ENCODE measurements around the gene CALCB. TPM values are rescaled to one million over a fixed set of nuclear protein-coding genes. Genes with fewer than 3 reads are reported as not detected.

The CALCB gene
- total and polyA plus RNA-seq, 10 of the 15 experiments (the other 5 are each of a cell fraction or from before 2014, with no cell fraction given) = 0.09 to 0.28 (median 0.12) TPM; not detected in 3

DNA sequence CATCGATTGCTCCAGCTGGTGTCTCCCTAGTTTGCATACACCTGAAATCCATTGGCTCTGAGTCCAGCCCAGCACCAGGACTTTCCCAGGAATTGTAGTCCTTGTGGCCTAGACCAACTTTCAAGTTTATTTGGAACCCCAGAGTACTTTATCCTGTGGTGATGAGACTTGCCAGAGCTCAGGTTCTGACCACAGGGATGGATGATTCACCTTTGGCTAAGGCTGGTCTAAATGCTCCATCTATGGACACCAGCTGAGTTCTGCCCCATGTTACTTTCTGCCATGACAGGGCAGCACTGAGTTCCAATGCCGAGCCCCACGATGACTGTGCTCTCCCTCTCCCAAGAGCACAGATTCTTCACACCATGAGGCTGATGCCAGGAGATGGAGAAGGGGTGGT is 24.0 kb downstream of the CALCB start:
- H3K4me2 ChIP-seq (ENCODE audit: control insufficient read depth, insufficient read depth) = no peak overlapping the region
- ChIA-PET RAD21 (ENCODE audit: unreplicated experiment) (no interaction called here), SMC1A (ENCODE audit: uncharacterized antibody, unreplicated experiment) (no interaction called here), CTCF (no interaction called here), POLR2A (no interaction called here)
- no peak overlapping the region for H3K27ac ChIP-seq (ENCODE audit: control insufficient read depth, insufficient read depth)
- no peaks in the 10 kb centered on the region for H3K79me2 ChIP-seq (ENCODE audit: control insufficient read depth, insufficient read depth, low read length)
- 2% methylated on average over 3 of the region's 3 CpGs for WGBS (ENCODE audit: insufficient coverage, insufficient replicate concordance, low lambda C conversion rate, missing lambda C conversion rate)
- no peak overlapping the region for H3K9ac ChIP-seq (ENCODE audit: control insufficient read depth, insufficient read depth, low read length)
- no peaks in the 10 kb centered on the region for H3K9me3 ChIP-seq (replicated peaks; ENCODE audit: control insufficient read depth, insufficient read depth, low read length)
- no peak for ATAC-seq
- in situ Hi-C loops (cut with MboI) = no loop called here
- intact Hi-C loops (cut with micrococcal nuclease; ENCODE audit: unreplicated experiment) = no loop called here
- no peaks in the 10 kb centered on the region for H3K27me3 ChIP-seq (replicated peaks in 1 of 2; ENCODE audit: control insufficient read depth in 2 of 2, insufficient read depth in 2 of 2, low read length in 1 of 2)
- no peaks in the 10 kb centered on the region for H3K4me1 ChIP-seq (ENCODE audit: control insufficient read depth, insufficient read depth, low read length)
- no peaks in the 10 kb centered on the region for H3K36me3 ChIP-seq (ENCODE audit: control insufficient read depth in 2 of 2, insufficient read depth in 2 of 2, low read length in 1 of 2)
- DNase-seq (ENCODE audit: low read depth, low spot score) = no peak
- no peak for TF ChIP-seq E2F8 (IDR thresholded peaks at IDR 0.05; ENCODE audit: low read depth, partially characterized antibody)
- H3K4me3 ChIP-seq = no peak overlapping the region
- no peak for FAIRE-seq
- no TSS peak for BruUV-seq (replicated peaks)
- no peaks in the 10 kb centered on the region for H4K20me1 ChIP-seq (ENCODE audit: control insufficient read depth, insufficient read depth)
- no peak overlapping the region for H2AFZ ChIP-seq (ENCODE audit: control insufficient read depth, low read depth, low read length)

GRCh38 chr11:15099267-15099666 is 25.9 kb downstream of the CALCB start:
- in situ Hi-C loops (cut with MboI) (no loop called here), intact Hi-C loops (cut with micrococcal nuclease; ENCODE audit: unreplicated experiment) (no loop called here)
- H3K27me3 ChIP-seq (replicated peaks in 1 of 2; ENCODE audit: control insufficient read depth in 2 of 2, insufficient read depth in 2 of 2, low read length in 1 of 2) = no peaks in the 10 kb centered on the region
- SMC1A ChIA-PET (ENCODE audit: uncharacterized antibody, unreplicated experiment) = interaction anchor here (1.2 to 4.1 kb wide), 9 partner anchors 8 to 112 kb away, joined by 4 to 22 read pairs (median 8); no protein-coding TSS in a partner anchor
- H3K4me2 ChIP-seq (ENCODE audit: control insufficient read depth, insufficient read depth) = no peak overlapping the region
- BruUV-seq (replicated peaks) = no TSS peak
- no peak overlapping the region for H2AFZ ChIP-seq (ENCODE audit: control insufficient read depth, low read depth, low read length)
- CTCF ChIA-PET = interaction anchor here (0.7 to 9.6 kb wide), 15 partner anchors 8 to 1081 kb away, joined by 3 to 102 read pairs (median 8); no protein-coding TSS in a partner anchor
- H4K20me1 ChIP-seq (ENCODE audit: control insufficient read depth, insufficient read depth) = no peaks in the 10 kb centered on the region
- H3K36me3 ChIP-seq (ENCODE audit: control insufficient read depth in 2 of 2, insufficient read depth in 2 of 2, low read length in 1 of 2) = no peaks in the 10 kb centered on the region
- RAD21 ChIA-PET (ENCODE audit: unreplicated experiment) = interaction anchor here (1.4 to 2.5 kb wide), 3 partner anchors 8 to 109 kb away, joined by 3 to 17 read pairs (median 14); no protein-coding TSS in a partner anchor
- ATAC-seq (no peak), FAIRE-seq (no peak), DNase-seq (ENCODE audit: low read depth, low spot score) (no peak)
- no peaks in the 10 kb centered on the region for H3K9me3 ChIP-seq (replicated peaks; ENCODE audit: control insufficient read depth, insufficient read depth, low read length)
- no peak overlapping the region for H3K4me3 ChIP-seq
- no peak overlapping the region for H3K27ac ChIP-seq (ENCODE audit: control insufficient read depth, insufficient read depth)
- no peaks in the 10 kb centered on the region for H3K4me1 ChIP-seq (ENCODE audit: control insufficient read depth, insufficient read depth, low read length)
- H3K79me2 ChIP-seq (ENCODE audit: control insufficient read depth, insufficient read depth, low read length) = no peaks in the 10 kb centered on the region
- POLR2A ChIA-PET = no interaction called here
- no peak overlapping the region for H3K9ac ChIP-seq (ENCODE audit: control insufficient read depth, insufficient read depth, low read length)
- TF ChIP-seq, protein P1, sequence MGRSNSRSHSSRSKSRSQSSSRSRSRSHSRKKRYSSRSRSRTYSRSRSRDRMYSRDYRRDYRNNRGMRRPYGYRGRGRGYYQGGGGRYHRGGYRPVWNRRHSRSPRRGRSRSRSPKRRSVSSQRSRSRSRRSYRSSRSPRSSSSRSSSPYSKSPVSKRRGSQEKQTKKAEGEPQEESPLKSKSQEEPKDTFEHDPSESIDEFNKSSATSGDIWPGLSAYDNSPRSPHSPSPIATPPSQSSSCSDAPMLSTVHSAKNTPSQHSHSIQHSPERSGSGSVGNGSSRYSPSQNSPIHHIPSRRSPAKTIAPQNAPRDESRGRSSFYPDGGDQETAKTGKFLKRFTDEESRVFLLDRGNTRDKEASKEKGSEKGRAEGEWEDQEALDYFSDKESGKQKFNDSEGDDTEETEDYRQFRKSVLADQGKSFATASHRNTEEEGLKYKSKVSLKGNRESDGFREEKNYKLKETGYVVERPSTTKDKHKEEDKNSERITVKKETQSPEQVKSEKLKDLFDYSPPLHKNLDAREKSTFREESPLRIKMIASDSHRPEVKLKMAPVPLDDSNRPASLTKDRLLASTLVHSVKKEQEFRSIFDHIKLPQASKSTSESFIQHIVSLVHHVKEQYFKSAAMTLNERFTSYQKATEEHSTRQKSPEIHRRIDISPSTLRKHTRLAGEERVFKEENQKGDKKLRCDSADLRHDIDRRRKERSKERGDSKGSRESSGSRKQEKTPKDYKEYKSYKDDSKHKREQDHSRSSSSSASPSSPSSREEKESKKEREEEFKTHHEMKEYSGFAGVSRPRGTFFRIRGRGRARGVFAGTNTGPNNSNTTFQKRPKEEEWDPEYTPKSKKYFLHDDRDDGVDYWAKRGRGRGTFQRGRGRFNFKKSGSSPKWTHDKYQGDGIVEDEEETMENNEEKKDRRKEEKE (IDR thresholded peaks at IDR 0.05) = no peak
- TF ChIP-seq BCL3 (IDR thresholded peaks at IDR 0.05; ENCODE audit: borderline replicate concordance, insufficient read depth, low read depth, low read length, poor library complexity, severe bottlenecking) = no peak
- TF ChIP-seq RFX5 (IDR thresholded peaks at IDR 0.05; ENCODE audit: low read depth, low read length) = no peak
- TF ChIP-seq HDAC2 (IDR thresholded peaks at IDR 0.05) = no peak
- no peak for TF ChIP-seq BCL11A (IDR thresholded peaks at IDR 0.05; ENCODE audit: low read depth, low read length)
- TF ChIP-seq MEF2A (IDR thresholded peaks at IDR 0.05; ENCODE audit: insufficient read depth, low read depth, low read length) = no peak
- TF ChIP-seq MTA3 (IDR thresholded peaks at IDR 0.05; ENCODE audit: borderline replicate concordance, low read length) = no peak
- no peak for TF ChIP-seq RBBP5 (conservative IDR thresholded peaks at IDR 0.05)
- TF ChIP-seq SP1 (IDR thresholded peaks at IDR 0.05; ENCODE audit: low read depth, low read length) = no peak
- TF ChIP-seq ASH2L (IDR thresholded peaks at IDR 0.05; ENCODE audit: borderline replicate concordance, low read depth) = no peak
- TF ChIP-seq KDM1A (IDR thresholded peaks at IDR 0.05; ENCODE audit: borderline replicate concordance) = no peak
